ENCODE results near the gene COL4A2.

DNA sequence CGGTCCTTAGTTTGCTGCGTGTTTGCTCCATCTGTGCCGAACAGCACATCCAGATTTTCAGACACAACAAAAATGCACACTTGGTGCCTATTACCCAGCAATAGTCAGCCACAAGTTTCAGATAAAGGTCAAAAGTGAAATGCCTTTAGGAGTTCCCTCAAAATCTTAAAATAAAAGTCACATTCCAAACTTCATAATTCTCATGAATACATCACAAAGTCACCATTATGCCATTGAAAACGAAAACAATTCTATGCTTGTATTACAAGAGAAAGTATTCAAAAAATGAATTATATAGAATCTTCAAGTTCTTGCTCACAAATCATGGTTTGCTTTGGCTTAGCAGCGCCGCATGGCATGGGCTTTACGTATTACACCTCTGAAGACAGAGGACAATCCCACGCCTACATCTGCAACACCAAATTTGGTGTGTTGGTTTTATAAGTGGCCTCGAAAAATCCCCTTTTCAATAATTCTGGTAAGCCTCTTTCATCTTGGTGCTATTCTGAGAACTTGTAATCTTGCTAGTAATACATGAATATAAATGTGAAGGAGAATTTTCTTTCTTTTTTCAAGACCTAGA is 26.8 kb upstream of the COL4A2 start:
- TF ChIP-seq, protein P1, sequence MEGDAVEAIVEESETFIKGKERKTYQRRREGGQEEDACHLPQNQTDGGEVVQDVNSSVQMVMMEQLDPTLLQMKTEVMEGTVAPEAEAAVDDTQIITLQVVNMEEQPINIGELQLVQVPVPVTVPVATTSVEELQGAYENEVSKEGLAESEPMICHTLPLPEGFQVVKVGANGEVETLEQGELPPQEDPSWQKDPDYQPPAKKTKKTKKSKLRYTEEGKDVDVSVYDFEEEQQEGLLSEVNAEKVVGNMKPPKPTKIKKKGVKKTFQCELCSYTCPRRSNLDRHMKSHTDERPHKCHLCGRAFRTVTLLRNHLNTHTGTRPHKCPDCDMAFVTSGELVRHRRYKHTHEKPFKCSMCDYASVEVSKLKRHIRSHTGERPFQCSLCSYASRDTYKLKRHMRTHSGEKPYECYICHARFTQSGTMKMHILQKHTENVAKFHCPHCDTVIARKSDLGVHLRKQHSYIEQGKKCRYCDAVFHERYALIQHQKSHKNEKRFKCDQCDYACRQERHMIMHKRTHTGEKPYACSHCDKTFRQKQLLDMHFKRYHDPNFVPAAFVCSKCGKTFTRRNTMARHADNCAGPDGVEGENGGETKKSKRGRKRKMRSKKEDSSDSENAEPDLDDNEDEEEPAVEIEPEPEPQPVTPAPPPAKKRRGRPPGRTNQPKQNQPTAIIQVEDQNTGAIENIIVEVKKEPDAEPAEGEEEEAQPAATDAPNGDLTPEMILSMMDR (IDR thresholded peaks at IDR 0.05) = no peak
- TF ChIP-seq POLR2AphosphoS5 (IDR thresholded peaks at IDR 0.05; ENCODE audit: insufficient read depth in 1 of 2, low read depth in 1 of 2) = no peak

All from vagina (tissue), 2 donors.